ENCODE measurements around the gene ACACB. TPM values are rescaled to one million over a fixed set of nuclear protein-coding genes. Genes with fewer than 3 reads are reported as not detected.
A peak's percentile ranks its signal among the peaks of the same experiment; 100 is the strongest.

Gene ACACB
- total RNA-seq, 6 experiments from 2014 or later, result 107 to 237 (median 187) TPM

DNA sequence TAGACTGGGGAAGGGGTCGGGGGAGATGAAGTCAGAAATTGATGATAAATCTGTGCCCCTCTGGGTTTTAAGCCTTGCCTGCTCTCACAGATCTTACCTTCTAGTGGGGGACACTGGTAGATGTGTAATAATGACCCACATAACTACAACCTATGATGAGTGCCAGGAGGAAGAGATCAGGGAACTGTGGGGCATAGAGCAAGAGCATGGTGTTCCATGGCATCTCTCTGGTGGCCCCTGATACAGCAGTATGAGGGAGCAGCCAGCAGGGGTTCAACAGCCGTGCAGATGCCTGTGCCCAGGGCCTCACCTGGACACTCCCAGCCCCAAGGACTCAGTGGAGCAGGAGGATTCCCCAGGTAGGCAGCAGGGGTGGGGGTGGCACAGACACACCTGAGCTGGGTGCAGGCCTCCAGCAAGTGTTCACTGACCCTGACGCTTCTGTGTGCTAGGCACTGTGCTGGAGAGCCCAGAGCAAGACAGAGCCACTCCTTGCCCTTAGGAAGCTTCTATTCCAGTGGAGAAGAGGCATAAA, 5.0 kb downstream of the ACACB start:
- H3K4me1 ChIP-seq, result peaks cover 0 to 42% (median 17%) of the 10 kb centered on the region in 4 donors
- DNase-seq (no peak), ATAC-seq (peak; percentile 51 to 77 (median 66))
- H3K36me3 ChIP-seq, result no peaks in the 10 kb centered on the region
- peak overlapping the region in 1 of 3 donors; percentile 39 for H3K27ac ChIP-seq
- no peak for TF ChIP-seq POLR2A (IDR thresholded peaks at IDR 0.05)
- no peak for TF ChIP-seq CTCF (IDR thresholded peaks at IDR 0.05)
- WGBS (ENCODE audit: insufficient coverage, low coverage, low lambda C conversion rate, missing lambda C conversion rate), result 100% methylated on average over 1 of the region's 3 CpGs
- no peaks in the 10 kb centered on the region for H3K9me3 ChIP-seq
- H3K27me3 ChIP-seq, result no peaks in the 10 kb centered on the region
- intact Hi-C loops (cut with DNase I), result no loop called here
- H3K4me3 ChIP-seq, result no peak overlapping the region

- TF ChIP-seq POLR2A (IDR thresholded peaks at IDR 0.05) (no peak), CTCF (IDR thresholded peaks at IDR 0.05) (no peak)
- DNase-seq (no peak), ATAC-seq (no peak)
- Histone ChIP-seq H3K27ac (no peak overlapping the region), H3K4me3 (no peak overlapping the region), H3K27me3 (no peaks in the 10 kb centered on the region), H3K9me3 (no peaks in the 10 kb centered on the region), H3K36me3 (no peaks in the 10 kb centered on the region), H3K4me1 (peaks cover 0 to 45% (median 19%) of the 10 kb centered on the region in 4 donors)
- intact Hi-C loops (cut with DNase I), result no loop called here
- WGBS (ENCODE audit: insufficient coverage, low coverage, low lambda C conversion rate, missing lambda C conversion rate), result 87% methylated on average over 11 of the region's 12 CpGs
Observed at GRCh38 chr12:109124878-109125648, 8.7 kb downstream of the ACACB start.

GRCh38 chr12:109125791-109126190, 9.4 kb downstream of the ACACB start:
- ATAC-seq, result no peak
- 78% methylated on average over 7 of the region's 7 CpGs for WGBS (ENCODE audit: insufficient coverage, low coverage, low lambda C conversion rate, missing lambda C conversion rate)
- TF ChIP-seq POLR2A (IDR thresholded peaks at IDR 0.05) (no peak), CTCF (IDR thresholded peaks at IDR 0.05) (no peak)
- Histone ChIP-seq H3K4me3 (no peak overlapping the region), H3K9me3 (no peaks in the 10 kb centered on the region), H3K27me3 (no peaks in the 10 kb centered on the region), H3K4me1 (peaks cover 0 to 47% (median 22%) of the 10 kb centered on the region in 4 donors), H3K36me3 (no peaks in the 10 kb centered on the region), H3K27ac (no peak overlapping the region)
- no peak for DNase-seq
- intact Hi-C loops (cut with DNase I), result no loop called here

- peak; percentile 29 to 50 (median 41) for ATAC-seq
- H3K27ac ChIP-seq, result peak overlapping the region in 1 of 3 donors; percentile 20
Observed at GRCh38 chr12:109126784-109127183, 10.4 kb downstream of the ACACB start.

More at GRCh38 chr12:109126784-109127183, 10.4 kb downstream of the ACACB start:
- Histone ChIP-seq H3K4me1 (peaks cover 0 to 45% (median 19%) of the 10 kb centered on the region in 4 donors), H3K36me3 (no peaks in the 10 kb centered on the region), H3K27me3 (no peaks in the 10 kb centered on the region), H3K9me3 (no peaks in the 10 kb centered on the region), H3K4me3 (no peak overlapping the region)
- no peak for DNase-seq
- 28% methylated on average over 3 of the region's 3 CpGs for WGBS (ENCODE audit: insufficient coverage, low coverage, low lambda C conversion rate, missing lambda C conversion rate)
- intact Hi-C loops (cut with DNase I), result no loop called here
- TF ChIP-seq POLR2A (IDR thresholded peaks at IDR 0.05) (no peak), CTCF (IDR thresholded peaks at IDR 0.05) (no peak)
